ENCODE data around the gene RND3.
A peak's percentile ranks its signal among the peaks of the same experiment; 100 is the strongest.

The RND3 gene, protein sequence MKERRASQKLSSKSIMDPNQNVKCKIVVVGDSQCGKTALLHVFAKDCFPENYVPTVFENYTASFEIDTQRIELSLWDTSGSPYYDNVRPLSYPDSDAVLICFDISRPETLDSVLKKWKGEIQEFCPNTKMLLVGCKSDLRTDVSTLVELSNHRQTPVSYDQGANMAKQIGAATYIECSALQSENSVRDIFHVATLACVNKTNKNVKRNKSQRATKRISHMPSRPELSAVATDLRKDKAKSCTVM

DNA sequence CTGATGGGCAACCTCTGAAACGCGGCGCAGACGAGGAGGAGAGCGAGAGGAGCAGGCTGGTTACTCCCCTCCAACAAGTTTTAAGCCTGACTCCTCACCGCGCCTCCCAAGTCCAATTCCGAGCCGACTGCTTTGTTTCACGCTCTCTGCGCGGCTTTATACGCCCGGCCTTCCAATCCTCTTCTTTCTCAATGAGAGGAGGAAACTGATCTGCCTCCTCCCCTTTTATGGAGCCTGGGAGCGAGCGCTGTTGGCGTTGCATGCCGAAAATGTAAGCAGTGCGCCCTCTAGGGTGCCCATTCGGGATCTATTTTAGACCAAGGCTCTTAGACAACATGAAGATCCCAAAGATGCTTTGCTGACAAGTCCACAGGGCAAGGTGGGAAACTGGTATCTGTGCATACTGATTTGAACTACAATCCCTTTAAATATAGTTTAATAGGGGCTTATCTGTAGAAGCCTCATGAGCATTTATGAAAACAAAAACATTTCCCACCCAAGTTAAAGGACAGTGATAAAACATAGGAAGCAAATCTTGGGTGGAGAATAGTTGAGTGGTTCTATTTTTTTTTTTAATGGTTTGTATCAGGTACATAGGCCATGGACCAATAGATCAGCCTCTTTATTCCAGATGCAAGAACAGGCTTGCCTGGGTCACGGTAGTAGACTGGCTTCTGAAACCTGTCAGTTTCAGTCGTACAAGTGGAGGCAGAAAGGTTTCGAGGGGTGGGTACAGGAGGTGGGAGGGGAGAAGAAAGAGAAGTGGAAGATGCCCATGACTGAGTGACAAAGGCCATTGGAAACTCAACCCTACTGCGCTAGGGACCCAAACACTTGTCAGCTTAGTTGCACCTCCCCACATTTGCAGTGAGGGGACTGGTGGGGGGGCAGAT lies at the start of gene RND3:
TSS of gene RND3 (minus strand) at position 131 of the 893 bp plus-strand sequence. CDS start 250 bp downstream, outside the sequence.
- H3K4me1 Mint-ChIP-seq: peaks cover 11% of the 10 kb centered on the region
- peaks cover 57% of the 10 kb centered on the region for H3K27me3 Mint-ChIP-seq
- ATAC-seq (peak; percentile 62), DNase-seq (peak; percentile 60)
- no peaks in the 10 kb centered on the region for H3K9me3 Mint-ChIP-seq
- no peaks in the 10 kb centered on the region for H3K36me3 Mint-ChIP-seq (ENCODE audit: low read depth)
- peak within 1 kb of the TSS; percentile 42 for H3K4me3 Mint-ChIP-seq
- no peak within 1 kb of the TSS for H3K27ac Mint-ChIP-seq

DNA sequence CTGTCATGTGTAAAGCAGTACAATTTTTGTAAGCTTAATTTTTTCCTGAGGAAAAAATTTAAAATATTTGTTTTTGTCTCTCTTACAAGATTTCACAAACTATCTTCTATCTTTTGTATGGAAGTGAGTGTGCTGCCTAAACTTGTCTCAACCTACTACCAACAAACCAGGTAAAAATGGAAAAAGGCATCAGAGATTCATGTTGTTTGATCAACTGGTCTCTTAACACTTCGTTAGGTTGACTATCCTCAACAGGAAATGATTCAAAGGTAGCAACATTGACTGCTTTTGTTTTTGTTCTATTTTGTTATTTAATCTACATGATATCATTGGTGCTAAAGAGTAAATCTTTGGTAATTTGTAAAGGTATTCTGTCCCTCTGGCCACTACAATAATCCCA lies 47.7 kb upstream of the RND3 start:
- no peak for ATAC-seq
- Mint-ChIP-seq H3K4me1 (no peaks in the 10 kb centered on the region), H3K36me3 (ENCODE audit: low read depth) (no peaks in the 10 kb centered on the region)

DNA sequence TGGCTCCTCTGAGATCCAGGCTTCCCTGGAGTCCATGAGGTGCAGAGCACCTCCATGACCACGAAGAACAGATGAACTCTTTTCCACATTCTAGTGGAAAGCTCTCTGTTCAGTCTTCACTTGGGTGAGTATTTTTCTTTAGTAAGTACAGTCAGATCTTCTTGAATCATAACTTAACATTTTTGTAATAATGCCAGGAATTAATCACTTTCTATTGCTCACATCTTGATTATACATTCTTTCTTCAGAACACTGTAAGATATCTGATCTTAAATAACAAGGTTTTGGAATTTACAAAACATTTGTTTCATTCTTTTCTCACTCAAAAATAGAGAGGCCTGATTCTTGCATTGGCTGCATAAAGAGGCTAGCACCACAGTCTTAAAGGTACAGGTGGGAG lies 45.4 kb upstream of the RND3 start:
- no peaks in the 10 kb centered on the region for H3K27me3 Mint-ChIP-seq
- no peaks in the 10 kb centered on the region for H3K9me3 Mint-ChIP-seq
- no peaks in the 10 kb centered on the region for H3K36me3 Mint-ChIP-seq (ENCODE audit: low read depth)
- H3K27ac Mint-ChIP-seq: no peak overlapping the region
- ATAC-seq: no peak
- DNase-seq: no peak
- no peak overlapping the region for H3K4me3 Mint-ChIP-seq
- H3K4me1 Mint-ChIP-seq: no peaks in the 10 kb centered on the region

More for the DNA sequence above, 47.7 kb upstream of the RND3 start:
- Mint-ChIP-seq H3K9me3 (peaks cover 3% of the 10 kb centered on the region), H3K4me3 (no peak overlapping the region), H3K27me3 (no peaks in the 10 kb centered on the region), H3K27ac (no peak overlapping the region)
- no peak for DNase-seq

DNA sequence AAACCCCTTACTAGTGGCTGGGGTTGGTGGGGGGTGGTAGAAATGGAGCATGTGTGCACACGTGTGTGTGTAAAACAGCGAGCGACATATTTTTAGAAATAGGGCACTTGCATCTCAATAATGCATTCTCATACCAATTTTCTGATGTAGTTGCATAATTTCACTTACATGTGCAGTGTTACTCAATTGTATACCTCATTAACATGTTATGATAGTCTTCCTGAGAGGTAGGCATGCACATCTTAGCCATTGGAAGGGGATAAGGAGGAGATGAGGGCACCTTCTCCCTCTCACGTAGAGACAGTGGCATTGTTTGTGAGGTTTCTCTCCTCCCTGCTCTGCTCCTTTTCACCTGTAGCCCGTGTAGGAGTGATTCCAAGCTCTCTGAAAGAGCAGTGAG lies 44.6 kb upstream of the RND3 start:
- H3K27ac Mint-ChIP-seq: no peak overlapping the region
- no peak overlapping the region for H3K4me3 Mint-ChIP-seq
- H3K36me3 Mint-ChIP-seq (ENCODE audit: low read depth): no peaks in the 10 kb centered on the region
- DNase-seq: no peak
- no peaks in the 10 kb centered on the region for H3K27me3 Mint-ChIP-seq
- no peaks in the 10 kb centered on the region for H3K4me1 Mint-ChIP-seq
- H3K9me3 Mint-ChIP-seq: no peaks in the 10 kb centered on the region
- no peak for ATAC-seq

DNA sequence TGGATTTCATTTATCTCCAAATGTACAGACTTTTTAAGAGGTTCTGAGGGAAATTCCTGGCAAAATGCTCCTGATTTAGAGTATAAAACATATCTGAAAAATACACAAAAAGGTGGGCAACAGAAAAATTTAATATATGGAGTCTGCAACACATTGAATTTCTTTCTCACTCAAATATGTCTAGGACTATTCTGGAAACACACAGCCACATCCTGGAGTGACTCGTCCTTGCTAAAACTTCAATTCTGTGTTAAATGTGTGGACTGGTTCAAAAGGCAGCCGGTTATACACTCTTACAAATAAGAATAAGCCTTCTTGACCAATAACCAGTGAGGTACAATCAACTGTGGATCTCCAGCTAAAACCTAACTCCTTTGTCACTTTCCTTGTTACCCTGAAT lies 44.1 kb upstream of the RND3 start:
- Mint-ChIP-seq H3K4me3 (no peak overlapping the region), H3K27ac (no peak overlapping the region), H3K27me3 (no peaks in the 10 kb centered on the region), H3K9me3 (no peaks in the 10 kb centered on the region), H3K36me3 (ENCODE audit: low read depth) (no peaks in the 10 kb centered on the region), H3K4me1 (no peaks in the 10 kb centered on the region)
- ATAC-seq: no peak
- no peak for DNase-seq

DNA sequence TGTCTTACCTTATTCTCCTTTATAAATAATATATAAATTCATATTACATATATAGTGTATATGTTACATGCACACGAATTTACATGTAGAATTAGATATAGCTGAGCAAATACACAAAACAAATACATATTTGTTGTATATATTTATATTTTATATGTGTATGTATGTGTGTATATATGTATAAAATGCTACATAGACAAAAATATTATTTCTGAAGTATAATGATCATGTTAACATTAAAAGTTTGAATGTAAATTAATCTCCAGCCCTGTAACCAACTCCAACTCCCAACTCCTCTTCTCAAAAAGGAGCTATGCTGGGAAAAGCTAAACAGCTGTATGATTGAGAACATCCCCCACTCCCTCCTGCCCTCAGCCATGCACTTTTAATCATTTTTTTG lies 42.7 kb upstream of the RND3 start:
- H3K27me3 Mint-ChIP-seq: peaks cover 2% of the 10 kb centered on the region
- ATAC-seq: no peak
- no peaks in the 10 kb centered on the region for H3K4me1 Mint-ChIP-seq
- no peak for DNase-seq
- H3K36me3 Mint-ChIP-seq (ENCODE audit: low read depth): no peaks in the 10 kb centered on the region
- H3K27ac Mint-ChIP-seq: no peak overlapping the region
- no peak overlapping the region for H3K4me3 Mint-ChIP-seq
- H3K9me3 Mint-ChIP-seq: no peaks in the 10 kb centered on the region

DNA sequence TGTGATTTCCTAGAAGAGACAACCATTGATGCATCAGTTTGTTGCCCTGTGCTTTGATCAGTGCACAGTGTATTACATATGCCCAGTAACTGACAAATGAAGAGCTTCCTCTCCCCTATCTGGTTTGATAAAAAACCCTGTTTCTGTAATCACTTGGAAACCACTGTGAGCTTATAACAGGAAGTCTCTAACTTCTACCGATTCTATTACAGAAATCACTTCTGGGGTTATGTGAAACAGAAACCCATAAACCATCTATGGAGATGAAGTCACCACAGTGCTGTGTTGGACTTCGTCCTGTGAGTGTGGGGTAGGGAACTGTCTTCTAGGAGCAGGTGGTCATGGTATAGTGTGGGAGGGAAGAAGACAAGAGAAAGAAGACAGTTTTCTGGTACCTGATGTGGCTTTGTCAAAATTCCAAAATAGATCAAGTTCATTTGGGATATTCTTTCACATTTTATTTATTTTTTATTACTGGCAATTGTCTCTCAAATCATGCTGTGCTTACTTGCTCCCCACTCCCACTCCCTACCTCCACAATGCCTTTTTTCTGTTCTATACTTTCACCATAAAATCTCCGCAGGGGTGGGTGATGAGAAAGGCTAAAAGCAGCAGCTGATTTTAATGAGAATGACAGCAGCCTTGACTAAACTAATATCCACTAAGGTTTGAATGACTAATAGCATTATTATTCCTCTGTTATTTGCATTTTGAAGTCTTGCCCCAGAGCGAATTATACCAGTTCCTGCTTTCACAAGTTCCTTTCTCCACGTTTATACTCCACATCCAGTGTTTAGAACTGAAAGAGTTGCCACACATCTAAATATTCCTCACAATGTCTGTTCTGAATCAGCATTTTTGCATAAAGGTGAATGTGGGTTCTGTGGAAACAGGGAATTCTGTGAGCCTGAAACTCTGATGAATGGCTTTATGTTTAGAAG lies 41.7 kb upstream of the RND3 start:
- DNase-seq (no peak), ATAC-seq (no peak)
- Mint-ChIP-seq H3K36me3 (ENCODE audit: low read depth) (no peaks in the 10 kb centered on the region), H3K9me3 (no peaks in the 10 kb centered on the region), H3K4me1 (no peaks in the 10 kb centered on the region), H3K27ac (no peak overlapping the region), H3K27me3 (peaks cover 2% of the 10 kb centered on the region), H3K4me3 (no peak overlapping the region)

DNA sequence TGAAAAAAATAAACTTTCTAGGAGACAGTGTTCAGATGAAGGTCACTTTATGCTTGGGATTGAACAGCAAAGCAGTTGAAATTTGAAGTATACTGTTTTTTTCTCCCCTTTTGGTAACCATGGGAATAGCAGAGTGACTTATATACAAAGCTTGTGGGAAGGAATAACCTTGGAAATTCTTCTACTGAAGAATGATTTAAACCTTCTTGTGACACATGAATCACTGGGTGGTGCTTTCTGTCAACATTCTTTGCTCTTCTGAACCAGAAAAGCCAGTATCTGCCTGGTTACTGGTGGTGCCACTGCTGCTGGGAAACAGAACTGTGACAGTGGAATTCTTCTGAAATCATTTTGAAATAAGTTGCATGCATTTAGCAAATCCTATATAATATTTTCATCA lies 39.4 kb upstream of the RND3 start:
- DNase-seq (no peak), ATAC-seq (no peak)
- Mint-ChIP-seq H3K9me3 (peaks cover 6% of the 10 kb centered on the region), H3K36me3 (ENCODE audit: low read depth) (no peaks in the 10 kb centered on the region), H3K27me3 (peaks cover 2% of the 10 kb centered on the region), H3K4me1 (no peaks in the 10 kb centered on the region), H3K27ac (no peak overlapping the region), H3K4me3 (no peak overlapping the region)

DNA sequence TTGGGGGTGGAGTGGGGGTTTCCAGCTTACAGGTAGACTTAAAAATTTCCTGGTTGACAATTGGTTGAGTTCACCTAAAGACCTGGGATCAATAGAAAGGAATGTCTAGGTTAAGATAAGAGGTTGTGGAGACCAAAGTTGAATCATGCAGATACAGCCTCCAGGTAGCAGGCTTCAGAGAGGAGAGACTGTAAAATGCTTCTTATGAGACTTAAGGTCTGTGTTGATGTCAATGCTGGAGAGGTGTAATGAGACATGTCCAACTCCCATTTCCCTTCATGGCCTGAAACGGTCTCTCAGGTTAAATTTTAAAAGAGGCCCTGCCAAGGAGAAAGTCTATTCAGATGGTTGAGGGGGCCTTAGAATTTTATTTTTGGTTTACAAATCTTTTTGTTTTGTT lies 38.5 kb upstream of the RND3 start:
- Mint-ChIP-seq H3K27ac (no peak overlapping the region), H3K36me3 (ENCODE audit: low read depth) (no peaks in the 10 kb centered on the region), H3K4me3 (no peak overlapping the region), H3K27me3 (peaks cover 2% of the 10 kb centered on the region), H3K9me3 (peaks cover 6% of the 10 kb centered on the region), H3K4me1 (no peaks in the 10 kb centered on the region)
- ATAC-seq: no peak
- DNase-seq: no peak

DNA sequence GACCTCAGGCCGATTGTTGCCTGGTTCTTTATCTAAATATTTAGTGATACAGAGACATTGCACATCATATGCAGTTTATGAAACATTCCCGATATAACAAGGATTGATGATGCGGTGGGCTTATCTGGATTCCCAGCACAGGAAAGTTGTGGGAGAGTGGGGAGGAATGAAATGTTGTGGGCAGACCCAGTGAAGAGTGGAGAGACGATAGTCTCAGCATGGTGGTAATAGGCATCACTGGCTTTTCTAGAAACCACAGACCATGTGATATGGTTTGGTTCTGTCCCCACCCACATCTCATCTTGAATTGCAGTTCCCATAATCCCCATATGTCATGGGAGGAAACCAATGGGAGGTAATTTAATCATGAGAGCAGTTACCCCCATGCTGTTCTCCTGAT lies 34.8 kb upstream of the RND3 start:
- Mint-ChIP-seq H3K36me3 (ENCODE audit: low read depth) (no peaks in the 10 kb centered on the region), H3K9me3 (peaks cover 6% of the 10 kb centered on the region), H3K4me3 (no peak overlapping the region), H3K27me3 (peaks cover 2% of the 10 kb centered on the region), H3K27ac (no peak overlapping the region), H3K4me1 (no peaks in the 10 kb centered on the region)
- ATAC-seq (no peak), DNase-seq (no peak)

DNA sequence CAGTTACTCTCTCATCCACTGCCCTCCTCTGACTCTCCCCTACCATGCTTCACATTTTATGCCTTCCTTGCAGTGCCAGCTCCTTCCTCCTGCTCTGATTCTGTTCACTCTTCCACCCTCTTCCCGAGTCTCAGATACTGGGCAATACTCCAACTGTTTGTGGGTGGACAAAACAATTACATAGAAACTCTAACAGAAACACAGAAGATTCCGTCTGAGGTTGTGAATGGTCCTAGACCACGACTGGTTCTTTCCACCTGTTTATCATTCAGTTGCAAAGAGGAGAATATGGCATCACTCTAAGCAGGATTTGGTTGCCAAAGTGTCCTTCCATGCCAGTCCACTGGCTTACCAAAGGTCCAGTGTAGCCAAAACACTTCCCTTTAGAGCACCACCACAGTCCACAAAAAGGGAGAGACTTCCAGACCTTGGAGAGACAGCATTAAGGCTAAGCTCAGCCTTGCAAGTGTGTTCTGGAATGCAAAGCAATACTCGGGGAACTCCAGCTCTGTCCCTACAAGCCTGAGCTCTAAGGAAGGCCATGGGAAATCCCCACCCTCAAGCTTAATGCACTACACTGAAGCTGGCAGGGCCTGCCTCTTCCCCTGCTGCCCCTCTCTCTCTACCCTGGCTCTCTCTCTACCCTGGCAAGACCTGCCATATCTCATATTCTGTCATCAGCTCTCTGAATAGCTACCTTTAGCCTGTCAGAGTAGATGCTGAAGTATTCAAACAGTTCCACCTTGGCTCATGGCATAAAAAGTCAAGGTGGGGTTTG lies 33.6 kb upstream of the RND3 start:
- Mint-ChIP-seq H3K4me1 (no peaks in the 10 kb centered on the region), H3K27me3 (peaks cover 2% of the 10 kb centered on the region), H3K27ac (no peak overlapping the region), H3K4me3 (no peak overlapping the region), H3K9me3 (peaks cover 6% of the 10 kb centered on the region), H3K36me3 (ENCODE audit: low read depth) (no peaks in the 10 kb centered on the region)
- ATAC-seq: no peak
- DNase-seq: no peak

DNA sequence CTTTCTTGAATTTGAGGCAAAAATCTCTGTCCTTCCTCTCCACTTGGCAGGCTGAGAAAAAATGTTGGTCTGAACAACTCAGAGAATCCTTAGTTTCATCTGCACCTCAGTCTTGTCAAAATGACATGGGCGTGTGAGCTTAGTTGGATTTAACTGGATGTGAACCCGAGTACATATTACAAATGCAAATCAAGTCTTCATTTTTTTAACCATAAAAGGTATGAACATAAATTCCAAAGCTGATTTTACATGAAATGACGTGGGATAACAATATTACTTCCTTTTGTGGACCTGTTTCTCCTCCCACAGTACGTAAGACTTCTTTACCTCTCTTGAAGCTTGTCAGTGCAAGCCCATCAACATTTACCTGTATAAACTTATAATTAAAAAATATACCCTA lies 32.6 kb upstream of the RND3 start:
- no peak overlapping the region for H3K27ac Mint-ChIP-seq
- H3K36me3 Mint-ChIP-seq (ENCODE audit: low read depth): no peaks in the 10 kb centered on the region
- ATAC-seq (no peak), DNase-seq (no peak)
- H3K9me3 Mint-ChIP-seq: peaks cover 6% of the 10 kb centered on the region
- H3K4me1 Mint-ChIP-seq: no peaks in the 10 kb centered on the region
- no peaks in the 10 kb centered on the region for H3K27me3 Mint-ChIP-seq
- H3K4me3 Mint-ChIP-seq: no peak overlapping the region

DNA sequence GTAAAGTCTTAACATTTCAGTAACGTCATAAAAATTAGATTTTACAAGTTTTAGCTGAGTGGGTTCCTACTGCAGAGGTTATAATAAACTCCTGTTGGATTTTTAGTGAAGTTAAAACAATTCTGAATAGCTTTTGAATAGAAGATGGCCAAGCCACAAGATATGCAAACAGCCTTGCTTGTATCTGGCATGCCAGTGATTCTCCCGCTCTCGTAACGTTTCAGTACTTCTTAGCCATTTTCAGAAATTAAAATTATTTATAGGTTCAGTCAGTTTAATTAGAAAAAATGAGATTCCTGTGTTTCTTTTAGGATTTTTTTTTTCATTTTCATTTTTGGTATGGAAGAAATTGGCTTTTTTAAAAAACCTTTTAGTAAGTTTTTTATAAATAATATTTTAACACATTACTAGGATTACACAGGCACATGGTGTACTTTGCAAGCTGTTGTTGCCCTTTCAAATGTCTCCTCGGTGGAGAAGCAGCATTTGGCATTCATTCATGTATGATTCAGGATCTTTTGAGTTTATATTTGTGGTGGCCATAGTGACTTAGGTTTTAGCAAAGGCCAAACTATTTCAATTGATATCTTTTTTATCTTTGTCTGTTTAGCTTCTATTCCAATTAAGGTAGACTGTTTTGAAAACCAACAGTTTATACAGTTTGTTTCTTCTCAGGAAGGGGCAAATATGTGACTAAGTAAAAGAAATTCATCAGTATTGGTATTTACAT lies 30.6 kb upstream of the RND3 start:
- no peaks in the 10 kb centered on the region for H3K36me3 Mint-ChIP-seq (ENCODE audit: low read depth)
- no peaks in the 10 kb centered on the region for H3K27me3 Mint-ChIP-seq
- no peak for ATAC-seq
- DNase-seq: no peak
- no peak overlapping the region for H3K4me3 Mint-ChIP-seq
- no peak overlapping the region for H3K27ac Mint-ChIP-seq
- peaks cover 5% of the 10 kb centered on the region for H3K9me3 Mint-ChIP-seq
- no peaks in the 10 kb centered on the region for H3K4me1 Mint-ChIP-seq

Data from activated naive CD8-positive, alpha-beta T cell treated with anti-CD3 and anti-CD28 coated beads, Interleukin-2, amount 50 U/mL, for 24 hours (primary cell).